WERI-Rb-1 (cell line): ENCODE data around the gene HSPA6.
A peak's percentile ranks its signal among the peaks of the same experiment; 100 is the strongest.

Experiments
- DNase-seq: peaks from one replicate; pipeline ENCODE4 v3.0.0-alpha.2; 2020
- H3K27ac ChIP-seq: fragments of 250-450 bp; sonication (Bioruptor Pico); 2 replicates; pipeline ENCODE4 v1.5.1; 2020; ENCODE audit warnings: mild to moderate bottlenecking, moderate library complexity
- H3K27me3 ChIP-seq: fragments of 250-450 bp; sonication (Bioruptor Pico); 2 replicates; pipeline ENCODE4 v1.5.1; 2021; ENCODE audit warnings: mild to moderate bottlenecking, low read depth, moderate library complexity; ENCODE audit not compliant: insufficient read depth, severe bottlenecking
- H3K36me3 ChIP-seq: fragments of 250-450 bp; sonication (Bioruptor Pico); 2 replicates; pipeline ENCODE4 v1.5.1; 2020; ENCODE audit warnings: mild to moderate bottlenecking, moderate library complexity
- H3K4me3 ChIP-seq: 2 replicates; pipeline ENCODE4 v1.5.1; 2011; ENCODE audit warnings: low read depth, mild to moderate bottlenecking, control low read depth, low read length
- H3K9me3 ChIP-seq: fragments of 250-450 bp; sonication (Bioruptor Pico); 2 replicates; pipeline ENCODE4 v1.5.1; 2021; ENCODE audit warnings: mild to moderate bottlenecking, moderate library complexity; ENCODE audit not compliant: severe bottlenecking
- CTCF ChIP-seq: IDR thresholded peaks from 2 replicates; pipeline ENCODE4 v1.5.1; 2011; ENCODE audit warnings: low read depth, mild to moderate bottlenecking, control low read depth, inconsistent platforms, low read length

HSPA6 gene

GRCh38 chr1:161483361-161483760 lies 41.0 kb upstream of the HSPA6 start:
- DNase-seq: no peak
- Histone ChIP-seq H3K36me3 (no peaks in the 10 kb centered on the region), H3K4me3 (no peak overlapping the region), H3K27ac (no peak overlapping the region), H3K27me3 (peaks cover 100% of the 10 kb centered on the region), H3K9me3 (peaks cover 17% of the 10 kb centered on the region)
- no peak for TF ChIP-seq CTCF

- Histone ChIP-seq H3K36me3 (no peaks in the 10 kb centered on the region), H3K9me3 (peaks cover 7% of the 10 kb centered on the region), H3K27ac (no peak overlapping the region), H3K4me3 (no peak overlapping the region), H3K27me3 (peaks cover 100% of the 10 kb centered on the region)
- TF ChIP-seq CTCF: 0 out of 2 replicates have a peak, but pooled peaks have one; percentile 1
- DNase-seq: no peak
Measured at GRCh38 chr1:161484613-161485012, 39.7 kb upstream of the HSPA6 start.

- no peaks in the 10 kb centered on the region for H3K9me3 ChIP-seq
- no peak overlapping the region for H3K27ac ChIP-seq
- peak; percentile 79 for TF ChIP-seq CTCF
- no peaks in the 10 kb centered on the region for H3K36me3 ChIP-seq
- peak; percentile 47 for DNase-seq
- peaks cover 100% of the 10 kb centered on the region for H3K27me3 ChIP-seq
- H3K4me3 ChIP-seq: no peak overlapping the region
Measured at GRCh38 chr1:161486806-161487741, 37.3 kb upstream of the HSPA6 start.

GRCh38 chr1:161491472-161491871 lies 32.9 kb upstream of the HSPA6 start:
- DNase-seq: no peak
- Histone ChIP-seq H3K9me3 (no peaks in the 10 kb centered on the region), H3K36me3 (no peaks in the 10 kb centered on the region), H3K4me3 (no peak overlapping the region), H3K27ac (no peak overlapping the region), H3K27me3 (peaks cover 100% of the 10 kb centered on the region)
- no peak for TF ChIP-seq CTCF

GRCh38 chr1:161492827-161493226 lies 31.5 kb upstream of the HSPA6 start:
- no peak for DNase-seq
- no peak for TF ChIP-seq CTCF
- H3K9me3 ChIP-seq: no peaks in the 10 kb centered on the region
- H3K27ac ChIP-seq: no peak overlapping the region
- H3K4me3 ChIP-seq: no peak overlapping the region
- no peaks in the 10 kb centered on the region for H3K36me3 ChIP-seq
- peaks cover 100% of the 10 kb centered on the region for H3K27me3 ChIP-seq
